ENCODE data around the gene RUBCNL.
A peak's percentile ranks its signal among the peaks of the same experiment; 100 is the strongest.

DNA sequence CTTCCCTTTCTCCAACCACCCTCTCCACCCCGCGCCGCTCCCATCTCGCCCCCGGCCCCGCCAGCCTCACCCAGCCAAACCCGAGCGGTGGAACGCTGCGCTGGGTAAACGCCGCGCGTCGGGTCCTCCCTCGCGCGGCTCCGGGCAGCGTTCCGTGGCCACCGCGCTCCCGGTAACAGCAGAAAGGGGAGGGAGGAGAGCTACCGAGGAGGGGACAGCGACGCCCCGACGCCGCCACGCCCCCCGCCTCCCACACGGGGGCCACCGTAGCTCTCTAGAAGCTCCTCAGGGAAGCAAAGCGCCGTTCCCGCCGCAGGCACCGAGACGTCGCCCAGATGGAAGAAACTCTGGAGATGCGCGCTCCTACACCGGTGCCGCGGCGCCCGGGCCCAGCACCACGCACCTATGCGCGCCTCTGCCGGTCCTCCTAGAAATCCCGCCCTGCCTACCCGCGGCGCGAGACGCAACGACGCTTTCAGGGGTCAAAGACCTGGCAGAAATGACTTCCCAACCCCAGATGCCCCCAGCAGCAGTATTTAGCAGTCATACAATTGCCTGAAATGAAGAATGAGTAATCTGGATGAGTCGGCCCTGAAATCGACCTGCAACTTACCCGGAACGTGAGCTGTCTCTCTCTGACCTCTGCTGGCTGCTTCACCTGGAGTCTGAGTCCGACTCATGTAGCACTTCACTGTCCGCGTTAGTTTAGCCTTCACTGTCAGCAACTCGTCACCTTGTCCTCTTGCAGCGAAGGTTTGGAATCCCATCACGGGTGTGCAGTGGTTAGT is at the start of gene RUBCNL:
- TF ChIP-seq, protein P1, sequence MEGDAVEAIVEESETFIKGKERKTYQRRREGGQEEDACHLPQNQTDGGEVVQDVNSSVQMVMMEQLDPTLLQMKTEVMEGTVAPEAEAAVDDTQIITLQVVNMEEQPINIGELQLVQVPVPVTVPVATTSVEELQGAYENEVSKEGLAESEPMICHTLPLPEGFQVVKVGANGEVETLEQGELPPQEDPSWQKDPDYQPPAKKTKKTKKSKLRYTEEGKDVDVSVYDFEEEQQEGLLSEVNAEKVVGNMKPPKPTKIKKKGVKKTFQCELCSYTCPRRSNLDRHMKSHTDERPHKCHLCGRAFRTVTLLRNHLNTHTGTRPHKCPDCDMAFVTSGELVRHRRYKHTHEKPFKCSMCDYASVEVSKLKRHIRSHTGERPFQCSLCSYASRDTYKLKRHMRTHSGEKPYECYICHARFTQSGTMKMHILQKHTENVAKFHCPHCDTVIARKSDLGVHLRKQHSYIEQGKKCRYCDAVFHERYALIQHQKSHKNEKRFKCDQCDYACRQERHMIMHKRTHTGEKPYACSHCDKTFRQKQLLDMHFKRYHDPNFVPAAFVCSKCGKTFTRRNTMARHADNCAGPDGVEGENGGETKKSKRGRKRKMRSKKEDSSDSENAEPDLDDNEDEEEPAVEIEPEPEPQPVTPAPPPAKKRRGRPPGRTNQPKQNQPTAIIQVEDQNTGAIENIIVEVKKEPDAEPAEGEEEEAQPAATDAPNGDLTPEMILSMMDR (IDR thresholded peaks at IDR 0.05), result no peak
- TF ChIP-seq POLR2A (IDR thresholded peaks at IDR 0.05), result peak in 1 of 2 donors; percentile 48
